Keratinocyte (primary cell): ENCODE data around the gene DOK5. TPM values are rescaled to one million over a fixed set of nuclear protein-coding genes. Genes with fewer than 3 reads are reported as not detected.

ENCODE experiments used
- DNase-seq: peaks from one replicate; pipeline ENCODE4 v3.0.0-alpha.2; 2011; ENCODE audit warnings: low read depth, missing footprints, low spot score
- FAIRE-seq: peaks from 2 replicates; lab custom pipeline; 2011; peaks lifted over from hg19 to GRCh38; lab: Jason Lieb, UNC
- H2AFZ ChIP-seq: 2 replicates; pipeline ENCODE4 v1.6.0; 2012; ENCODE audit warnings: low read length, control low read depth, inconsistent platforms; ENCODE audit not compliant: control insufficient read depth
- H3K27ac ChIP-seq: 2 replicates; pipeline ENCODE4 v1.5.1; 2011; ENCODE audit warnings: low read length; ENCODE audit not compliant: control insufficient read depth, insufficient read depth
- H3K27me3 ChIP-seq: 3 replicates; pipeline ENCODE4 v1.6.0; 2011; ENCODE audit warnings: low read length; ENCODE audit not compliant: control insufficient read depth, insufficient read depth; ENCODE audit errors: extremely low read depth
- H3K36me3 ChIP-seq, 2 experiments: 2 replicates in 1 of 2; 3 replicates in 1 of 2; pipeline ENCODE4 v1.5.1; 2011; ENCODE audit warnings: low read length in 2 of 2, mild to moderate bottlenecking in 1 of 2; ENCODE audit not compliant: control insufficient read depth in 2 of 2, insufficient read depth in 2 of 2; ENCODE audit errors: extremely low read depth in 1 of 2
- H3K4me1 ChIP-seq: 3 replicates; pipeline ENCODE4 v1.5.1; 2011; ENCODE audit warnings: low read length; ENCODE audit not compliant: control insufficient read depth, insufficient read depth; ENCODE audit errors: extremely low read depth
- H3K4me2 ChIP-seq: 3 replicates; pipeline ENCODE4 v1.6.0; 2011; ENCODE audit warnings: low read depth, low read length; ENCODE audit not compliant: control insufficient read depth, insufficient read depth; ENCODE audit errors: extremely low read depth
- H3K4me3 ChIP-seq, 3 experiments: fragments of 200-600 bp in 1 of 3; sonication (generic) in 1 of 3; 2 replicates in 2 of 3; 3 replicates in 1 of 3; pipeline ENCODE4 v1.5.1; 2011 to 2016; ENCODE audit warnings: low read length in 3 of 3, mild to moderate bottlenecking in 3 of 3, control low read depth in 2 of 3, inconsistent platforms in 1 of 3, low read depth in 1 of 3, mixed read lengths in 1 of 3, mixed run types in 1 of 3, moderate library complexity in 1 of 3; ENCODE audit not compliant: control insufficient read depth in 2 of 3, insufficient read depth in 2 of 3; ENCODE audit errors: extremely low read depth in 1 of 3
- H3K79me2 ChIP-seq: 2 replicates; pipeline ENCODE4 v1.6.0; 2012; ENCODE audit warnings: low read length; ENCODE audit not compliant: control insufficient read depth, insufficient read depth
- H3K9ac ChIP-seq: 3 replicates; pipeline ENCODE4 v1.6.0; 2011; ENCODE audit warnings: low read length; ENCODE audit not compliant: control insufficient read depth, insufficient read depth; ENCODE audit errors: extremely low read depth
- H3K9me1 ChIP-seq: 3 replicates; pipeline ENCODE4 v1.6.0; 2011; ENCODE audit warnings: low read length; ENCODE audit not compliant: control insufficient read depth, insufficient read depth; ENCODE audit errors: extremely low read depth
- H3K9me3 ChIP-seq: 2 replicates; pipeline ENCODE4 v1.5.1; 2012; ENCODE audit warnings: low read depth, low read length; ENCODE audit not compliant: control insufficient read depth
- H4K20me1 ChIP-seq: 3 replicates; pipeline ENCODE4 v1.6.0; 2011; ENCODE audit warnings: low read length; ENCODE audit not compliant: control insufficient read depth, insufficient read depth; ENCODE audit errors: extremely low read depth
- EZH2 ChIP-seq: IDR thresholded peaks from one replicate; pipeline ENCODE4 v1.6.1; 2012; ENCODE audit warnings: inconsistent platforms, mild to moderate bottlenecking, low read length, moderate library complexity
- dilution Hi-C: fragments of 300-500 bp; cut with MboI; formaldehyde crosslinking; loops from one replicate; pipeline ENCODE4 v1.7.0; 2020; ENCODE audit warnings: low sequenced_read_pairs; ENCODE audit not compliant: extremely low pct_ligation_motif_present
- polyA plus RNA-seq, 5 experiments: library from polyadenylated mRNA; depleted of rRNA in 3 of 5; stranded (reverse) in 3 of 5; stranded (forward) in 1 of 5; unstranded in 1 of 5; fragments of >200 nt; gene quantifications; 1 replicate in 1 of 5; 2 replicates in 3 of 5; 3 replicates in 1 of 5; pipeline versions ENCODE4 v1.2.1 to v1.2.3, GENCODE V29; 2011 to 2012; ENCODE audit warnings: missing spikeins in 2 of 5, low read depth in 1 of 5, low replicate concordance in 1 of 5
- TF ChIP-seq, protein P1 (sequence below), 3 experiments: IDR thresholded peaks in 1 of 3; conservative IDR thresholded peaks in 1 of 3; optimal IDR thresholded peaks in 1 of 3; 2 replicates in 2 of 3; 3 replicates in 1 of 3; pipeline versions ENCODE3 to v1.5.1; 2011; ENCODE audit warnings: low read length in 3 of 3, mild to moderate bottlenecking in 3 of 3, moderate library complexity in 2 of 3, control low read depth in 1 of 3, inconsistent platforms in 1 of 3; ENCODE audit not compliant: insufficient read depth in 2 of 3; ENCODE audit errors: extremely low read depth in 1 of 3

DOK5 gene
- polyA plus RNA-seq, 1 donor (not counting 4 experiments of a cell fraction or from before 2014, with no cell fraction given), result not detected

DNA sequence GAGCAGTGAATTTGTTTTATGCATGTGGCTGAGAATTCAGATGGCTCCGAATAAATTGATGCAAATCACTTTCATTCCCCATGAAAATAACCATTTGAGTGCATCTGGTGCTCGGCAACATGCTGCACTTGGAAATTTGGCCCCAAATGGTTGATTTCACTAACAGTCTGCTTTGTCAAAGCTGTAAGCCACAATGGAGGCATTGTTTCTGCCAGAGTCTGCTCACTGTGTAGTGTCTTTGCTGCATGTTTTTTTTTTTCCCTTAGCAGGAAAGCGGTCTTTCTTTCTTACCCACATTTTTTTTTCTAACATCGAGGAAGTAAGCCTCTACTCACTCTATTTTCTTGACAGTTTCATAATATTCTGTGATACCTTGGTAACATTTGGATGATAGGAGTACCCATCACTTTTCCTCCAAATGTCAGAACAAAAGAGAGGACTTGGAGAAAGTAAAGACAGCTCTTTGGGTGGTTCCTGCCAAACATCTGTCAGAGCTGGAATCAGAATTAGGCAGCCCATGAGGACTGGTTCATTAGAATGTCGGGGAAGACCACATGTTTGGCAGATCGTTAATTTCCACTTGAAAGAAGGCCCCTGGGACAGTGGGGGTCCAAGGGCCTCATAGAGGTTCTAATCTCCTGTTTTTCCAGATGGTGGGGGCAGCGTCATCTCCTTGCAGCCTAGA is 149.5 kb downstream of the DOK5 start:
- dilution Hi-C loops, result no loop called here
- Histone ChIP-seq H4K20me1 (no peaks in the 10 kb centered on the region), H3K4me3 (no peak overlapping the region), H3K9me1 (no peaks in the 10 kb centered on the region), H3K4me1 (no peaks in the 10 kb centered on the region), H3K9ac (no peak overlapping the region), H3K27me3 (no peaks in the 10 kb centered on the region), H3K27ac (no peak overlapping the region), H3K4me2 (no peak overlapping the region), H3K79me2 (no peaks in the 10 kb centered on the region), H3K9me3 (no peaks in the 10 kb centered on the region), H2AFZ (no peak overlapping the region), H3K36me3 (no peaks in the 10 kb centered on the region)
- DNase-seq, result no peak
- TF ChIP-seq, protein P1, sequence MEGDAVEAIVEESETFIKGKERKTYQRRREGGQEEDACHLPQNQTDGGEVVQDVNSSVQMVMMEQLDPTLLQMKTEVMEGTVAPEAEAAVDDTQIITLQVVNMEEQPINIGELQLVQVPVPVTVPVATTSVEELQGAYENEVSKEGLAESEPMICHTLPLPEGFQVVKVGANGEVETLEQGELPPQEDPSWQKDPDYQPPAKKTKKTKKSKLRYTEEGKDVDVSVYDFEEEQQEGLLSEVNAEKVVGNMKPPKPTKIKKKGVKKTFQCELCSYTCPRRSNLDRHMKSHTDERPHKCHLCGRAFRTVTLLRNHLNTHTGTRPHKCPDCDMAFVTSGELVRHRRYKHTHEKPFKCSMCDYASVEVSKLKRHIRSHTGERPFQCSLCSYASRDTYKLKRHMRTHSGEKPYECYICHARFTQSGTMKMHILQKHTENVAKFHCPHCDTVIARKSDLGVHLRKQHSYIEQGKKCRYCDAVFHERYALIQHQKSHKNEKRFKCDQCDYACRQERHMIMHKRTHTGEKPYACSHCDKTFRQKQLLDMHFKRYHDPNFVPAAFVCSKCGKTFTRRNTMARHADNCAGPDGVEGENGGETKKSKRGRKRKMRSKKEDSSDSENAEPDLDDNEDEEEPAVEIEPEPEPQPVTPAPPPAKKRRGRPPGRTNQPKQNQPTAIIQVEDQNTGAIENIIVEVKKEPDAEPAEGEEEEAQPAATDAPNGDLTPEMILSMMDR (optimal IDR thresholded peaks at IDR 0.05 in 1 of 3, IDR thresholded peaks at IDR 0.05 in 1 of 3, conservative IDR thresholded peaks at IDR 0.05 in 1 of 3; ENCODE audit: extremely low read depth in 1 of 3, insufficient read depth in 2 of 3, low read length in 3 of 3), result no peak
- no peak for TF ChIP-seq EZH2
- FAIRE-seq, result no peak

GRCh38 chr20:54625497-54625896 is 150.1 kb downstream of the DOK5 start:
- H4K20me1 ChIP-seq, result no peaks in the 10 kb centered on the region
- no peaks in the 10 kb centered on the region for H3K36me3 ChIP-seq
- H3K79me2 ChIP-seq, result no peaks in the 10 kb centered on the region
- no peak for FAIRE-seq
- H3K4me1 ChIP-seq, result no peaks in the 10 kb centered on the region
- no peaks in the 10 kb centered on the region for H3K9me3 ChIP-seq
- H3K27me3 ChIP-seq, result no peaks in the 10 kb centered on the region
- H3K9me1 ChIP-seq, result no peaks in the 10 kb centered on the region
- H2AFZ ChIP-seq, result no peak overlapping the region
- no peak overlapping the region for H3K27ac ChIP-seq
- no peak overlapping the region for H3K4me3 ChIP-seq
- no peak overlapping the region for H3K4me2 ChIP-seq
- dilution Hi-C loops, result no loop called here
- TF ChIP-seq, protein P1 (optimal IDR thresholded peaks at IDR 0.05 in 1 of 3, IDR thresholded peaks at IDR 0.05 in 1 of 3, conservative IDR thresholded peaks at IDR 0.05 in 1 of 3; ENCODE audit: extremely low read depth in 1 of 3, insufficient read depth in 2 of 3, low read length in 3 of 3), result no peak
- no peak for DNase-seq
- no peak overlapping the region for H3K9ac ChIP-seq
